SHP77 (cell line): ENCODE results near the gene SND1.

Experiments
- DNase-seq, 2 experiments: peaks; one replicate each; lab custom pipeline; 2025; lab: John Stamatoyannopoulos, UW

The SND1 gene

DNA sequence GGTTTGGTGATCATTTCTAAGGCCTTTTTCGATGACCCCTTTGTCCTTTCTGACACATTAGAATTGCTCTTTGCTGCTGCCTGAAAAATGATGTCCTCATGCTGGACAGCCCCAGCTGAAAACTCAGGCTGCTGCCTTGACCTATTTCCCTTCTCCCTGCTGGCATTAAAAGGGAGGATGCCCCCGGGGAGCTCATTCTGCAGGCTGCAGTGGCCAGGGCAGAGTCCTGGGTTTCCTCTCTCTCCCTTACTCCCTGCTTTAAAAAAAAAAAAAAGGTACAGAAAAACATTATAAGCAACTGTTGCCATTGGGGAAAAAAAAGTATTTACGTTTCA is 343.9 kb downstream of the SND1 start:
- no peak for DNase-seq

DNA sequence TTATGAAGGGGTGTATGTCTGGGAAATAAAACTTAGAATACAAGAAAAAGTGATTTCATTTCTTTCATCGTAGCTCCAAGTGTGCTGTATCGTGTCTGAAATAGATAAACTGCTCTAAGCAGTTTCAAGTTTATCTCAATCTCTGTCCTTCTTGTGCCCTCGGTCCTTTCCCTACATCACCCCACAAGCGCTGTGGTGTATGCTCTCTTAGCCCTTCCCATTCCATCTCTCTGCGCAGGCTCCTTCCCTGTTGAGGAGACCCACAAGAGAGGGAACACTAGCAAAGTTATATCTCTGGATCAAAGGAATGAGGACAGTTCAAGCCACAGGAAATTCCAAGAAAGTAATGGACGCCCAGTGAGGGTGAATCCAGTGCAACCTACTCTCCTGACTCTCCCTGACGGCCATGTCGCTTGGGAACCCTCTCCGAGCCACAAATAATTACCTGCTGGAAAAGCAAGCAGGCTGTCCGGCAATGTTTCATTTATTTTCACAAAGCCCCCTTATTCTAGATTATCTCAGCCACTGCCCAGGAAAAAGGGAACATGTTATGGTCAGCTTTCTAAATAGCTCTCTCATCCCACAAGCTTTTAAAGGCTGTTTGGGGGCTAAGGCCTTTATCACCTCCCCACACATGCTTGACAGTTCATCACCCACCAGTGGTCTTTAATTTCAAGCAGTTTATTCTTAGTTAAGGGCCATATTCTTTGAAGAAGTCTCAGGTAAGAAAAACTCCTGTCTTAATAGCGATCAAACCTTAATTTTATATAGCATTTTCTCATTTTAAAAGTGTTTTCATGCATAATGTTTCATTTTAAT is 344.5 kb downstream of the SND1 start:
- DNase-seq = no peak

DNA sequence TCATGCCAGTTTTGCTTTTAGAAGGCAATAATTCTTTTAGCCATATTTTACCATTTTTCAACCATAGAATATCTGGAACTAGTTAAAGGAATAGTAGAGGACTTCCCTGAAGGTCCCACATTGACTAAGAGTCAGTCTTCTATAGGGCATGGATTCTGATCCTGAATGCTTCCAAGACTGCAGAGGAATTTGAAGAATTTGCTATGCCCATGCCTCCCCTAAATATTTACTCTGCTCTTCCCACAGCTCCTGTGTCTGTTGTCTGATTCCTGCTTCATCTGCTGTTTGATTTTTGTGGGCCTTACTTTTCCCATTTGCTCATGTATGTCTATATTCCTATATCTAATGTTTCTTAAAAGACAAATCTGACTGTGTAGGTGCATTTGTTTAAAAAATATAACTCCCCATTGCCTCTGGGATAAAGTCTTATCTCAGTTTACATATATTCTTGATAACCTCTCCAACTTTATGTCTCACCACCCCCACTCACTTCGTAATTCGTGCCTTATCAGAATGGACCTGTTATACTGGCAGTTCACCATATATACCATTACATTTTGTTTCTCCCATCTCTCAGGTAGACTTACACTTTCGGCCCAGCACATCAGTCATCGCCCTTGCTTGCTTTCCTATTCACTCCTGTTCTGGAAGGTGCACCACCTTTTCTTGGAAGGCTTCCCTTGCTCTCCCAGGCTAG is 345.4 kb downstream of the SND1 start:
- no peak for DNase-seq

GRCh38 chr7:127998671-127999070 is 346.7 kb downstream of the SND1 start:
- DNase-seq = no peak

- DNase-seq = no peak
Observed at GRCh38 chr7:128000048-128000447, 348.1 kb downstream of the SND1 start.

DNA sequence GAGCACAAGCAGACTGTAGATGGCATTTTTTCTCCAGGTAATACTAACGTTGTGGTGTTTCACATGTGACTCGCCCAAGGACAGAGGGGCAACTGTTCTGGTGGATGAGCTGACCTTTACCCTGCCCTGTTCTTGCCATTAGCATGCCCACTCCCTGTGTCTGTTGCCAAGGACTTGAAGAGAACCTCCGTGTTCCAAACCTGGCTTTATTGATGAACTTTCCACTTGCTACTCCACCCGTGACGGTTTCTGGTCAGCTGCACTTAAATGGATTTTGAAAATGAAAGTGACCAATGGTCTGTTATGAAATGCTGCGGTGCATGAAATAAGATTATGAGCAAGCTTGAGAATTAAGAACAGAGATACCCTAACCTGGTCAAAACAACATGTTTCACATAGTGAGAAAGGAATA is 348.9 kb downstream of the SND1 start:
- DNase-seq = no peak

GRCh38 chr7:128003167-128003566 is 351.2 kb downstream of the SND1 start:
- no peak for DNase-seq

DNA sequence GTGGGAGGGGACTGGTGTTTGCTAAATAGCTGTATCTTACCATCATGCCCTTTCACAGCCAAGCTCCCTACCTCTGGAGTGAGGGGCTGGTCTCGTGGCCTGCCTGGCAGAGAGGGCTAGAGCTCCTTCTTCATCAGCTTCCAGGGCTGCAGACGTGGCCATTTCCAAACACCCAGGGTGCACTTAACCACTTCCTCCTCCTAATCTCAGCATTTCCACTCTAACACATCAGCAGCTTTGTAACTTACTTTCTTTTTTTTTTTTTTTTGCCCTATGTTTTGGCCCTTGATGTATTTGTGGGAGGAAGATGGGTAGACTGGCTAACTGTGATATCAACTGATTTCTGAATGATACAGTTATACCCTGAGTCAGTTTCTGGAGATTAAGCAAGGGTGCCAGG is 351.8 kb downstream of the SND1 start:
- no peak for DNase-seq

DNA sequence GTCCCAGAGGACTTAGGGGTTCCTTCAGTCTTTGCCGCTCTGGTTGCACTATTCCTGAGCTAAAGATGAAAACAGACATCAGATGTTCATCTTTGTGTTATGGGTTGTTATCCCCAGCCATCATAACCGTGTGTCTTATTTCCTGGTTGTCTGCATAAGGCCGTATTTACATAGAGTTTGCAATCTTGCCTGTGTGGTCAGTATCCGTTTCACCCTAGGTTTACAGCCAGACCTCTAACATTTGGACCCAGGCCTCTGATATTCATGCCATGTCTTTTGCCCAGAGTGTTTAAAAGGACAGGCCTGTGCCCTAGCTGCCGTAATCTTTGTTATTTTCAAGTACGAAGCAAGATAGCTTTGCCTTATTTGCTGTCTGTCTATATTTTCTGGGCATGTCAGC is 352.6 kb downstream of the SND1 start:
- no peak for DNase-seq

- DNase-seq = peak; percentile 13 to 17
Observed at GRCh38 chr7:128005117-128005516, 353.1 kb downstream of the SND1 start.

DNA sequence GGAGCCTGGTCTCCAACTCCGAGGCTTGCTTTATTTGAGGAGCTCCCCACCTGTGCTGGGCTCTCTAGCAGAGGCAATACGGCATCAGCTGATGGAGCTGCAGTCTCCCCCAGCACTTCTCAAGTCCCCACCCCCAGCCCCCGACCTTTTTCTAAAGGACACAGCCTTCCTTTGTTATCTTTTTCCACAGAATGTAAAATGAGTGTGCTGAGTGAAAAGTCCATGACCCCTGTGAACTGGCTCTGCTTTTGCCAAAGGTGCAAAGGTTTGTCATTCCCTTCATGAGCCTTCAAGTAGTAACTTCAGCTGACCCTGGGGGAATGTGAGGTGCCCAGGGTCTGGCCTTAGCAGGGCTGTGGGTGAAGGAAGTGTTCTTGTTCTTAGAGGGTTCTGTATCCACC is 353.8 kb downstream of the SND1 start:
- DNase-seq = no peak

GRCh38 chr7:128006550-128007302 is 354.7 kb downstream of the SND1 start:
- DNase-seq = no peak

DNA sequence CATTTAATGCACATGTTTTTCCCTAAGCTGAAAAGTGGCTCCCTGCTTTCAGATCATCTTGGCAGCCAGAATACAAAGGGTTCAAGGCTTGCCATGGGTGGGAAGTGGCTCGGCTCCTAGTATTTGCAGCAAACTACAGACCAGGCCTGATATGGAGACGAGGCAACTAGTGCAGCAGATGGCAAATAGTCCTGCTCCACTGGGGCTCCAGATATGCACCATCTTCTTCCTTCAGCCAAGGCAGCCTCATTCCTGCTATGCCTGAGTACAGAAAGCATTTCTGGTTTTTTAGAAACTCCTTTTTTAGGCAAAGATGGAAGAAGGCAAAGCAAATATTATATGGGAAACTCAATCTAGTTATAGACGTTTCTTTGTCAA is 355.3 kb downstream of the SND1 start:
- DNase-seq = no peak

DNA sequence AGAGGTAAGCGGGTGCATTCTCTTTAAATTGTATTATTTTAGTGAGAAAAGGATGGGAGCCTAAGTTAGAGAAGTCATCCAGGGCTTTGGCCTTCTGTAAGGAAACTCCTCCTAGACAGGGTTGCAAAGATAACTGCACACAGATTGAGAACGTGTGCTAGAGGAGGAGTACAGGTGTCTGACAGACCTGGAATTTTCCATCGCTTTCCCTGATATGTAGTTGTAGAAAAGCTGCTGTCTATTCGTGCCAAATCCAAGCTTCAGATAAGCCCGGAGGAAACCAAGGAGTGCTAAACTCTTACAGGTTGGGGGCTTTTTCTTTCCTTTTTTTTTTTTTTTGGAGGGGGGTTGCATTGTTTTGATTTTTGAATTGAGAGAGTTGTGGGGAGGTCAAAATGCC is 356.1 kb downstream of the SND1 start:
- DNase-seq = no peak

- DNase-seq = no peak
Observed at GRCh38 chr7:128008744-128009143, 356.8 kb downstream of the SND1 start.

- no peak for DNase-seq
Observed at GRCh38 chr7:128010391-128011127, 358.6 kb downstream of the SND1 start.

GRCh38 chr7:128011131-128011661 is 359.2 kb downstream of the SND1 start:
- no peak for DNase-seq

DNA sequence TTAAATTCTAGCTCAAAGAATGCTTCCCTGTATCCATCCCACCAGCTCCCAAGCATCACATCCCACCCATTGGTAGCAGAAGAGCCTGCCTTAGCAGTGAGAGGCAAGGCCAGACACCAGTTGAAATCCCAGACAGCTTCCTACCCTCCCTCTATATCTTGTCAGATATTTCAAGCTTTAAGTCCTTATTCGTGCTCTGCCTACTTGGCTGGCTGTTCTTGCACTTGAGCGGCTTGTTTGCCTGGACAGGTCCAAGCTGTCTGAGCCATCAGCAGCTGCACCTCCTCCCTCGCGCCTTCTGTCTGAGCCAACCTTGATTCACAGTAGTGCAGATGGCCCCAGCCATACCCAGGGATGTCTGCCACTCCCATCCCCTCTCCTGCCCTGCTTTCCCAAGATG is 362.8 kb downstream of the SND1 start:
- peak; percentile 30 to 34 for DNase-seq

DNA sequence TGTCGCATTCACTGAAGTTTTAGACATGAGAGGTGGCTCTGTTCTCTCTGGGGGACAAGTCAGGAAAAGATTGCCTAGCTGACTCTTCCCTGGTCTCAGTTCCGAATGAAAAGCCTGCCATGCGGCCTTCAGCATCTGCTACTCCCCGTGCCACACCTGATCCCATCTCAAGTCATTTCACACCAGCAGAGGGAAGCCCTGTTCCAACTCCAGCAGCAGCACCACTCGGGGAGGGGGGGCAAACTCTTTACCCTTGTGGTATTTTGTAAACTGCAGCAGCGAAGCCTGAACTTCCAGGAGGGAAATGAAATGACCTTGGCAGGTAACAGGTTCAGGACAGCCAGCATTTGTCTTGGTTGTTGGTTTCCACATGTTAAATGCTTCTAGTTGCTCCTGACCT is 365.5 kb downstream of the SND1 start:
- DNase-seq = peak; percentile 14 to 50

DNA sequence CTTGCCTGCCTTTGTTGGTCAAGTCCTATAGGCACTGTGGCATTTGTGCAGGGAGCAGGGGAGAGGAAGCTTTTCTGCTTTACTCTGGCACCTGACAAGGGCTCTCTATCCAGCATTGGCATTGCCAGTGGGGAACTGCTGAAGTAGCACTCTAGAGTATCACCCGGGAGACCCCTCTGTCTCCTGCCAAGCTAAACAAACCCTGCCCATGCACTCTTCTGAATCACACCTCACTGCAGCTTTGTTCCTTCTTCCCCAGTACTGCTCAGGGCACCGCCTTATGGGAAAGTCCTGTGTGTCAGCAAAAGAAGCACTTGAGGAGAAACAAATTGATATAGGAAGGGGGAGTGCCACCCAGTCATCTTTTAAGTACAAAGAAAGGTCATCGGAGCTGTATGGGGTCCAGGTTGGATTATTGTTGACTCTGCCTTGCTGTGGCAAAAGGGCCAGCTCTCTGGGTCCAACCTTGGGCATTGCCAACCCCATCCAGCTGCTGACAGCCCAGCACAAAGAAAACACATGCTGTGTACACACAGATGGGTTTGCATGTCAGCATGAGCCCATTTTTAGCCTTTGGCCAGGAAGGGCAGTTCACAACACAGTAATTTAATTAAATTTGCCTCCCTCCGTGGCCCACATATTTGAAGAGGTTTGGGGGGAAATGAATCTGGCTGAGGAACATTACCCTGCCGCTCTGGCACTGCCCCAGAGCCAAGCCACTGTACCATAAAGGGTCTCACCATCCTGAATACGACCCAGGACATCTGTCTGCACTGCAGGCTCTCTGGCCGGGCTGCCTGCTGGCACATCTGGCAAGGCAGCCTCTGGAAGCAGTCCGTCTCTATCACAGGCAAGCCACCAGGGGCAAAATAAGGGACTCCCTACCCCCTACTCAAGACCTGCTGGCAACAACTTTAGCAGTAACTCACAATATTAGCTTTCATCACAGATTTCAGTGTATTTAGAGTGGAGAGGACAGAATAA is 366.2 kb downstream of the SND1 start:
- DNase-seq = peak; percentile 36 to 73

GRCh38 chr7:128019288-128019687 is 367.3 kb downstream of the SND1 start:
- DNase-seq = no peak
